NCI-H187 (cell line): ENCODE measurements around the gene QRFPR.
"Not testable (repeated sequence)": the region's sequence is repeated elsewhere in the genome, so short reads cannot be mapped to it uniquely, and the experiment has no call there.

Experiments used
- DNase-seq, 2 experiments: peaks; one replicate each; lab custom pipeline; 2025; lab: John Stamatoyannopoulos, UW

The QRFPR gene

DNA sequence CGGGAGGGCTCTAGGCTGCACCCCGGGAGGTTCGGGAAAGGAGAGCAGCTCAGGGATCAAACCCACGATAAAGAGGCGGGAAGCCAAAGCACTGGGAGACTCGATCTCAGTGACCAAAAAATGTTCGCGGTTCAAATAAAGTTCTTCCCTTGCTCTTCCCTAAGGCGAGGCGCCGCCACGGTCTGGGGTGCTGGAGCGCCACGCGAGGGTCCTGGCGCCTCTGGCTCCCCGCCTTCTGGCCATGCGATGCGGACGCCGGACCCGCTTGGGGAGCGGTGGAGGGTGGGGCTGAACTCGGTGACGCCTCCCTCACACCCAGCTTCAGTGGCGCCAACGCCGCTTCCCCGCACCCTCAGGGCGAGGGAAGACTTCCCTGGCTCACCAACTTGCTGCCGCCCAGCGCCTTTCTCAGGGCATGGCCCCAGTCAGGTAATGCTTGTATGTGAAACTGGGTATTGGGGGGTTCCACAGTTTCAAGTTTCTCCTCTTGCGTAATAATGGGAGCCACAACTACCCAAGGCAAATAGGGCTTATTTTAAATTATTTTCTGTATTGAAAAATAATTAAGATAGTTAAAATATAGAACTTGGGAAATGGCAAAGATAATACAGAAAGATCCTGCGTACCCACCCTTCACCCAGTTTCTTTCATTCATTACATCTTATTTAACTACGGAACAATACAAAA lies at the start of gene QRFPR:
TSS of gene QRFPR (minus strand) at position 243 of the 687 bp plus-strand sequence. CDS start 371 bp downstream, outside the sequence.
- DNase-seq = no peak

DNA sequence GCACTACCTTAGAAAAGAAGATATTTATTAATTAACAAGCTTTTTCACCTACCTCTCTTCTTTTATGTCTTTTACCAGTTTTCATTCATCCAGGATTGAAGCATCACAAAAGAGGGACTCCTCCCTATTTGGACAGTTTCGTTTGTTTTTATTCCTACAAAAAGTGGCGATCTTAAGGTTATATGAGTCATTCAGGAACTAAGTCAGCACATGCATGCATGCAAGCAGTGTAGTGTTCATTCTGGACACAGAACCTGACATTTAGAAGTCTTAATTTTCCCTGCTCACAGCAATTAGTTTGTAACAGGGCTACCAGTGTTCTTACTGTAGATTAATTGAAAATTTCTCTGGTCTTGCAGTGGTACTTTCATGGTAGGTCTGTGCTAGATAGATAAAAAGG lies 47.9 kb upstream of the QRFPR start:
- no peak for DNase-seq

DNA sequence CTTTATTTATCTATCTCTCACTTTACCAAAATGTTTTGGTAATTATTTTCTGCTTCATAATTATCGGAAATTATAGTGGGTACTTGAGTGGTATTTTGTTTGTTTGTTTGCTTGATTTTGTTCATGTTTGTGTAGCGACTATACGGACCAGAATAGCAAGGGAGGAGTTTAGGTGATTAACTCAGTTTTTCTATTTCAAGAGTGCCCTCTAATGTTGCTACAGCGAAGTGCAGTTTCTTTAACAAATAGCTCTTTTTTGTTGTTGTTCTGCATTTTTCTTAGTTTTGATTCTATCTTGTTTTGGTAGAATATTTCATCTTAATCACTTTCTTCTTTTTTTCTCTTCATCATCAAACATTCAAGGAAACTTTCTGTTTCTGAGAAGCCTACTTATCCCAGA lies 40.8 kb upstream of the QRFPR start:
- DNase-seq = no peak

DNA sequence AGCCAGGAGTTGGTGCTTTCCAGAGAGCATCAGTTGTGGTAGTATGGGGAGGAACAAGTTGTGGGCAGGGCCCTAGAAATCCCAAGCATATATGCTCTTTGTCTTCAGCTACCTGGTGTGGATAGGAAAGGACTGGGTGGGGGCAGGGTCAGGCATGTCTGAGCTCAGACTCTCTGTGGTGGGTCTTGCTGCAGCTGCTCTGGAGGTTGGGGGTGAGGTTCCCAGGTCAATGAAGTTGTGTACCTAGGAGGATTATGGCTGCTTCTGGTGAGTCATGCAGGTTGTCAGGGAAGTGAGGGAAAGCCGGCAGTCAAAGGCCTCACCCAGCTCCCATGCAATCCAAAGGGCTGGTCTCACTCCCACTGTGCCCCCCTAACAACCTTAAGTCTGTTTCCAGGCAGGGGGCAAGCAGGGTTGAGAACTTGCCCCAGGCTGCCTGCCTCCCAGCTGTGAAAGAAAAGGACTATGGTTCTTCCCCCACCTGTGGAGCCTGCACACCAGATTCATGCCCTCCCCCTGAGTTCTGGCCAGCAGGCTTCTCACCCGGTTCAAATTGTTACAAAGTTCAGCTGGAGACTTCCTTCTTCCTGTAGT lies 30.4 kb upstream of the QRFPR start:
- DNase-seq = no peak

DNA sequence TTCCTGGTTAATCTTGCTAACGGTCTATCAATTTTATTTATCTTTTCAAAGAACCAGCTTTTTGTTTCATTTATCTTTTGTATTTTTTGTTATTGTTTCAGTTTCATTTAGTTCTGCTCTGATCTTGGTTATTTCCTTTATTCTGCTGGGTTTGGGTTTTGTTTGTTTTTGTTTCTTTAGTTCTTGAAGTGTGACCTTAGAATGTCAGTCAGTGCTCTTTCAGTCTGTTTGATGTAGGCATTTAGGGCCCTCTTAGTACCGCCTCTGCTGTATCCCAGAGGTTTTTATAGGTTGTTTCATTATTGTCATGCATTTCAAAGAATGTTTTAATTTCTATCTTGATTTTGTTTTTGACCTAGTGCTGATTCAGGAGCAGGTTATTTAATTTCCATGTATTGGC lies 27.7 kb upstream of the QRFPR start:
- not testable (repeated sequence) for DNase-seq

DNA sequence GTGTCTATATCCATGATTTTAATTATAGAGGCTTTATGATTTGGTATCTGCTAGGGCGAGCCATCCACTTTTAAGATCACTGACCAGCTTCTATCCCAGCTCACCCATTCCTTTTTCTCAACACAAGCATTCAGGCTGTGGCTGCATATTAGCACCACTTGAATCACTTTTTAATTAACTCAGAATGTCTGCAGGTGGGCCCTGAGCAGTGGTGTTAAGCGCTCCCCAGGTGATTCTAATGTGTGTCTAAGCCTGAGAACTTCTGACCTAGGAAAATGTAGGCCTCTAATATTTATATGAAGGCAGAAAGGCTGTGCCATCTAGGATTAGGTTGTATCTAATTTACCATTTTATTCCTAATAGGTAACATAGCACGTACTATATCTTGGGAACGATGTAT lies 19.8 kb upstream of the QRFPR start:
- DNase-seq = no peak

DNA sequence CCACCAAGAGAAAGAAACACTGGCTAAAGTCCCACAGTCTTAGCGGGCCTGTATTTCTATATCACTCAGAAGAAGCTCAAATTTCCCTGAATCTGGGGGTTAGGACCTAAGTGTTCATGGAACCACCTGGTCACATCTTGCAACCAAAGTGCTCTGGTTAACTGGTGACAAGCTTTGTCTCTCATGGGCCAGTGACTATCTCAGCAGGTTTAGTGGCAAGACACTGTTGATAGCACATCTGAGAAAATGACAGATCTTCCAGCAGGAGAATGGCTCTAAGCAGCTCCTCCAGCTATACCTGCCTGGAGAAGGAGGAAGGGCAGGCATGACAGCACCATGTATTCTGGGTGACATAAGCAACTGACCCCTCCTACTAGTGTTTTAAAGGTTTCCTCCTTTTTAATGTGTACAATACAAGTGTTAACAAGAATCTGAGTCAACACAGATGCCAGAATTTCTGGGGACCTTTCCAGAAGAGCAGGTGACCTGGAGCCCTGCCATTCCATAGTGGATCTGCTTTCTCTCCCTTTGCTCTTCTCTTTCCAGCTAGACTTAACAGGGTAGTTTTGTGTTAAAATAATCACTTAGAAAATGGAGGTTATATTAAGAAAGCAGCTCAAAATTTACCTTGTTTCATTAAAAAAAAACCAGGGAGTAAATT lies 17.3 kb upstream of the QRFPR start:
- DNase-seq = no peak

DNA sequence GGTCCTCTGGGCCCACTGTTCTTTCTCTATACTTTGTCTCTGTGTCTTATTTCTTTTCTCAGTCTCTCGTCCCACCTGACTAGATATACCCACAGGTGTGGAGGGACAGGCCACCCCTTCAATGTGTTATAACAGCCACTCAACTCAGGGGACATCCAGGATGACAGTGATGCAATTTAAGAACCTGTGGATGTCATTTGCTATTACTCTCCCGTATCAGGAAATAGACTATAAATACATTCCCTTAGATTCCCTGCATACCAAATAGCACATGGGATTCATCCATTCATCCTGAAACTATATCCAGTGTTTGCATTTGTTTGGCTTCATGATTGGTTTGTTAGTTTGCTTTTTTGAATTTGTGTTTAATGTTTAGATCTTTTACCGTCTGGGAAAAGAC lies 16.6 kb upstream of the QRFPR start:
- no peak for DNase-seq

DNA sequence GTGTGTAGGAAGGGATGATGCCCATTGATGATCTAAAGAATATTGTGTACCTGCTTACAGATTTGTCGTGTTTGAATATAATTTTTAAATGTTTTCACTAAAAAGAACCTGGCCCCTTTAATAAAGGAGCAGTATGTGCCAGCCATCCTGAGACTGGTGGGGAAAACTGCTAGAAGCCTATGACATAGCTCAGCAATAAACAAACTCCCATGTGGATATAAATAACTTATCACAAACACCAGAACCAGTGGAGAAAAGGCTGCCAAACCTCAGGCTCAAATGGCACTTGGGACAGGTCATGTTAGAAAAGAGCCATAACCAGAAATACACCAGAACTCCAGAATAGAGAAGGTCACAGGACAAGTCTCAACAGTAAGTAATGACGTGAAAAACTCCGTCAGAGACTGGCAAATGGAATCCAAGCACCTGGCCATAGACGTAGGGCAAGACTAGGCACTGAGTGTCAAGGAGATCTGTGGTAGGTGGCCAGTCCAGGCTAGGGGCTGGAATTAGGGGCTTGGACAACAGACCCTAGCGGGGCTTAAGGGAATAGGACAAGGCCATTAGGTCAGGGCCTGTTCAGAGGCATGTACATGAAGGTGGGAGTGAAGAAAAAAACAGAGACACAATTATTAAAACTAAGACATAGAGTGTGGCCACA lies 11.7 kb upstream of the QRFPR start:
- DNase-seq = no peak

DNA sequence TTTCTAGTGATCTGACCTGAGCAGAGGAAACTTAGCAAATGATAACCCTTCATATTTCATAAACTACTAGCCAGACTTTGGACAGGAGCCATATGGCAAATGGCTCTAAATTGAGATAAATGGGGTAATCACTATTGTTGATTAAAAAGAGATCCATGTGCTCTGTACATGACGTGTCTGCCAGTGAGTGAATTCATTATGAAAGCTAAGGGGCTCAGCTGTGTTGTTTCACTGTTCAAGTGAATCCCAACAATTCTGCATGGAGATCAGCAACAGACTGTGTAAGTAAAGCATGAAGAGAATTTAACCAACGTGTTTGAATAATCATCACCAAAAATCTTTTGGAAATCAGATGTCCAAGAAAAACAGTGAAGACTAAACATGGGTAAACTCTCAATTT lies 9.5 kb upstream of the QRFPR start:
- no peak for DNase-seq

DNA sequence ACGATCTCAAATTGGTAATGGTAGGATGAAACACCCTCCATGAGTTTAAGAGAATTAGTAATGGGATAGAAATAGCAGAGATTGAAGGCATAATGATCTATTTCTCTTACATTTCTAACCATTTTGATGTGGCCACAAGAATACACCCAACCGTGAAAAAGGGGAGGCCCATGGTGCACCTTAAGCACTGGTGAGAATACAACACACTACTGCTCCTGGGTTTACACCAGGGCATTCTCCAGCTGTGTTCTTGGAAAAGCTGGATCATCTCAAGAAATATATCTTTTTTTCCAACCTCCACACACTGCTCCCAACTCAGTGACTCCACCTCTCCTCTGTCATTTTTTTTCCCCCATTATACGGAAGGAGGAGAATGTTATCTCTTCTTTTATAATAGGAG lies 1.5 kb downstream of the QRFPR start:
- no peak for DNase-seq

DNA sequence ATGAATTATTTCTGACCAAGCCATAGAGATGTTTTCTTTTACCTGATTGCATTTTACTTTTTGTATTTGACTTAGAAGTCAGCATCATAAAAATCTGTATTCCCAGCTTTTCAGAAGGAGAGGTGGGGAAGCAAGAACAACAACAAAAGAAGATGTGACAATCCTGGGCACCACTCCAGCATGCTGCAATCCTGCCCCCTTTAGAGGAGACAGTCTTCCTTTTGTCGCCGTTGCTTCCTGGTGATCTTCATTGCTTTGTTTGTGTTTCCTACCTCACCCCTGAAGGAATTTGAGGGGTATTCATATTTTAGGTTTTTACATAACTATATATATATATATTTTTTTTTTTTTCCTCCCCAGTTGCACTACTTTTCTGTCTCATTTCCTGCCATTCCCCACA lies 3.7 kb downstream of the QRFPR start:
- DNase-seq = no peak

DNA sequence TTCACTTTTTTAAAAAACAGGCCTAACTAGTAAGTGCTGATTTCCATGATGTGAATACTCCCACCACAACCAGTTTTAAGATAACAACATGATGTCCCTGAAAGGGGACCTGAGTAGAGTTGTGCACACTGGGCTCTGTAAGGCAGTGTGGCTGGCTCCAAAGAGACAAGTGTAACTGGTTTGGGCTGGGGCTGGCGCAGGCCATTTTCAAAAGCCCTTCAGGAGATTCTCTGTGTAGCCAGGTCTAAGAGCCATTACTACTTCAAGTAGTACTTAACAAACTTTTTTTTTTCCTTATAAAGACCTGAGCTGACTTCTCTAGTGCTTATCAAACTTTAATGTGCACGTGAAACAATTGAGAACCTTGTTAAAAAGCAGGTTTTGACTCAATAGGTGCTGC lies 4.3 kb downstream of the QRFPR start:
- DNase-seq = no peak

DNA sequence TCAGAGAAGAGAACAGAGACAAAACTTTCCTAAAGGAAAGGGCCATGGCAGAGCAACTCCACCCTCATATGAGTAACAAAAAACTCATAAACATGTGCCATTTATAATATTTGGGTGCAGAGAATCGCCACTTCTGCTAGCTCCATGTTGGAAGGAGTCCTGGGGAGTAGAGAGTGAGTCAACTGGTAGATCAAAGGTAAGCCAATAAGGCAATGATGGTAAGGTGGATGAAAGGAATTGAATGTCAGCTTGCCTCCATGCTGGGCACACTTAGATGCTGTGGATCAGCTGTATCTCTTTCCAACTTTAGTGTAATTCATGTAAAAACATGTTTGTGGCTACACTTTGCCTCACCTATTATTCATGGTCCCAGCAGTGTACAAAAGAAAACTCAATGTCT lies 4.7 kb downstream of the QRFPR start:
- DNase-seq = no peak

DNA sequence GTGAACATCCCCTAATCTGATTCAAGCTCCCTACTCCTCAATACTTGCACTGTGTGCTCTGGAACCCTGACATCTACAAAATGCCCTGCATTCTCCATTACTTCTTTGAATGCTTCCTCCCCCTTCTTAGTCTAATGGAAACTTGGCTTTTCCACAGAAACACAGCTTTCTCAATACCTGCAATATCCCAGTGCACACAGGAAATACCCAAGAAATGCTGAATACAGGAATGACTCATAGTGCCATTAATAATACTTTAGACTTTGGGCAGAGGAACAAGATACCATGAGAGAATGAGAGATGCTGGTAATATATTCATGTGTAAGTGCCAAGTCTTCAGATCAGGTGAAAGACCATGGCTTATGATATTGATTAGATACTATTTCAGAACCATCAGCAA lies 5.6 kb downstream of the QRFPR start:
- no peak for DNase-seq

DNA sequence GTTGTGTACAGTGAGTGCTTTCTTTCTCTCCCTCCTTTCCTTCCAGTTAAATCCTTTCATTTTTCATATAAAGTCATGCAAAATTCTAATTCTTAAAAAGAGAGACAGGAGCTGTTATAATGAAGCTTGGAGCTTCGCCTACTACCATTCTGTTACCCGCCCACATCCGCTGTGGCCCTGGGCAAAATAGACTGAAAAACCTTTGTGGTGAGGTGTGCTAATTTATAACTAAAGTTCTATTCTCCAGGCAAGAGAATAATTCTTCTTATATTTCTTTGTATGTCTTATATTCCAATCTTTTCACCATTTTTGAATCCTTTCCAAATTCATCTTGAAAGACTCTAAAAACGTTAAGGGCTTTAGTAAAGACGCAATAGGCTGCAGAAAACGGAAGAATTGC lies 7.0 kb downstream of the QRFPR start:
- DNase-seq = no peak

DNA sequence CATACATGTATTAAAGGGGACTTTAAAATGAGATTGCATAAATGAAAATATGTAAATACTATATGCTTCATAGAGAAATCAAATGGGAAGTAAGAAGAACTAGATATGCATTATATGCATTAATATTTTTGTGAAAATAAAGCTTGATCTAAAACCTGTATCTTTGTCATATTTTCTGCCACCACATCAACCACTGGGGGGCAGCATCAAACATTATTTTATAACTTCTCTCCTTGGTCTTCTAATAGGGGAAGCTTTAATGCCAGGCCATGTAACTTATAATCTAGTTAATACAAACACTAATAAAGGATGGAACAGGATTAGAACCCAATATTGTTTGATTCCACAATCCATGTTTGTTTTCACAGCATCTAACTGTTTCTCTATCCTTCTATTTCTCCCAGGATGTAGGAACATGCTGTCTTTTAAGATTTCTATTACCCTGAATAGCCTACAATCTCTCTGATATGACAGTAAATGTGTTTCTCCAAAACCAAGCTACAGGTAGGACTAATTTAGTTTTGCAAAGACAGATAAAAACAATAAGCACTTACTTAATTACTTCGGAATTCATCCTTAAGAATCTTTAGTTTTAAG lies 10.0 kb downstream of the QRFPR start:
- DNase-seq = no peak

DNA sequence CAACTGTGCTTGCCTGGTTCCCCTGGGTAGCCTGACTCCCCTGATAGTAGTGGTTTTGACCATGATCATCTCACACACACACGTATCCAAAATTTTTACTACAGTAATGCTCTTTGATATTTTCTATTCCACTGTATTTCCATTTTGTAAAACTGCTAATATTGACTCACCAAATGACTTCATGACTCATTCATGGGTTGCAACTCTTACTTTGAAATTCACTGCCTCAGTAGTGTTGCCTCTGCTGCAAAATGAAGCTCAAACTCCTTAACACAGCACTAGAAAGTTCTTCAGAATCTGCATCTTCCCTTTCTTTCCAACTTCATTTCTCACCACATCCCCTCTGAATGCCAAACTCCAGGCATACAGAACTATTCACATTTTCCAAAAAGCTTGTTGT lies 20.3 kb downstream of the QRFPR start:
- no peak for DNase-seq

DNA sequence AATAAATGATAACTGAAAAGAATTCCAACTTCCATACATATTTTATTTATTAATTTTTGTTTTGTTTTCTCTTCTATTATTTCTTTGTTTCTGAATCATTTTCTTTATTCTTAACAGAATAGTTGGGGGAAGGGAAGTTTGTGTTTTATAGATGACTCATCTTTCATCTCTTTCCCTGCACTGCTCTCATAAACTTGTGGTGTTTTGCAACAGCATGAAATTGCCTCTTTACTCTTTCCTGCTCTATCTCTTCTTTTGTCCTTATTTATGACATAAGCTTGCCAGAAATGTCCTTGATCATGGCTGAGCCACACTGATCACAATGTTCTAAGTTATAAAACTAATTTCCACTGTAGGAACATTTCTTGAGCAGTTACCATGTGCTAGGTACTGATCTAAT lies 22.3 kb downstream of the QRFPR start:
- DNase-seq = no peak

DNA sequence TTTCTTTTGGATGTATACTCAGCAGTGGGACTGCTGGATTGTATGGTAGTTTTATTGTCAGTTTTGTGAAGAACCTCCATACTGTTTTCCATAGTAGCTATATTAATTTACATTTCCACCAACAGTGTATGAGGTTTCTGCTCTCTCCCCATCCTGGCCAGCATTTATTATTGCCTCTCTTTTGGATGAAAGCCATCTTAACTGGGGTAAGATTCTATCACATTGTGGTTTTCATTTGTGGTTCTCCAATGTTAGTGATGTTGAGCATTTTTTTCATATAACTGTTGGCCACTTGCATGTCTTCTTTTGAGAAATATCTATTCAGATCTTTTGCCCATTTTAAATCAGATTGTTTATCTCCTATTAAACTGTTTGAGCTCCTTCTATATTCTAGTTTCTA lies 27.6 kb downstream of the QRFPR start:
- DNase-seq = no peak

DNA sequence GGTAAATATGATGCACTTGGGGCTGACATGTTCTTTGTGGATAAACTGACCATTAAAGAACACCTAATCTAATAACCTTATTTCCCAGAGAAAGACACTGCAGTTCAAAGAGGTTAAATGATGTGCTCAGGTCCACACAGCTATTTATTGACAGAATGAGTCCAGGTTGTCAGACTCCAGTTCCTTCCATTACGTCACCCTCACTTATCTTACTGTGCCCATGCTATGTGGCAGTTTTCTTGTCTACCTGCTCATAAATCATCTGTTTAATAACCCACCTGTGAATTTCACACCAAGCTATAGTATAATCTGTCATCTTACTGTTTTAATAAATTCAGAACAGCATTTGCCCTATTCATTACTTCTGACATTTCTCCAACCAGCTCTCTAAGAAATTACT lies 36.7 kb downstream of the QRFPR start:
- no peak for DNase-seq

DNA sequence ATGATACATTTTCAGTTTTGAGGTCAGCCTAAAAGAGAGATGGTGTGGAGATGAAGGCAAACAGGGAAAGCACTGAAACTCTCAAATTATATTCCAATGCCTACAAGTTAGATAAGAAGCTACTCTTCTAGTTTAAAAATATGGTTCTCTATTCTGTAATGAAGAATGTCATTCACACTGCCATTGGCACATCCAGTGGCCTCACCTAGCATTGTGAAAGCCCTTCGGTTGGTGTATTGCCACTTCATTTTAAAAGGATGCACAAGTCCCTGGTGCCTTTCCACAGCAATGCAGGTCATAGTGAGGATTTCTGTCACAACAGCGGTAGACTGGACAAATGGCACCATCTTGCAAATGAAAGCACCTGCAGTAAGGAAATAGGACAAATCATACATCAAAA lies 40.6 kb downstream of the QRFPR start:
- DNase-seq = no peak

DNA sequence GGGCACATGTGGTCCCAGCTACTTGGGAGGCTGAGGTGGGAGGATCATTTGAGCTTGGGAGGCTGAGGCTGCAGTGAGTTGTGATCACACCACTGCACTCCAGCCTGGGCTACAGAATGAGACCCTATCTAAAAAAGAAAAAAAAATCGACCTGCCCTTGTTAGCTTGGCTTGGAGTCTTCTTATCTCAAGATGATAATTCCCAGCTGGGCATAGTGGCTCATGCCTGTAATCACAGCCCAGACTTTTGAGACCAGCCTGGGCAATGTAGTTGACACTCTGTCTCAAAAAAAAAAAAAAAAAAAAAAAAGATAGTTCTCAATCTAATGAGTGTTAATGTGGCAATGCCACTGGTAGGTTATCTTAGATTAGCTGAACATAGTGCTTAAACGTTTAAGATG lies 41.0 kb downstream of the QRFPR start:
- no peak for DNase-seq
